PC-3 (cell line): ENCODE measurements around the gene SLC4A5. TPM values are rescaled to one million over a fixed set of nuclear protein-coding genes. Genes with fewer than 3 reads are reported as not detected.

Source experiments
- ATAC-seq: fragments of 200-7000 bp; cut with Tn5 transposase; 2 replicates; pipeline ENCODE4 v1.9.1; 2020; ENCODE audit warnings: mild to moderate bottlenecking, moderate library complexity
- BruUV-seq: library from RNA; stranded (reverse); fragments of 400-500 nt; replicated peaks from 2 replicates; lab custom pipeline; 2021; lab: Mats Ljungman, UMichigan
- CTCF ChIA-PET: fragments of 300-600 bp; sonication (Branson Sonifier 250); formaldehyde crosslinking; loops from one replicate; lab custom pipeline; 2022; ENCODE audit warnings: antibody characterized with exemption; lab: Charles Lee
- POLR2A ChIA-PET: fragments of 300-600 bp; sonication (Branson Sonifier 250); formaldehyde crosslinking; loops from one replicate; lab custom pipeline; 2022; ENCODE audit warnings: antibody characterized with exemption; ENCODE audit not compliant: unreplicated experiment; lab: Charles Lee
- DNase-seq: peaks from one replicate; pipeline ENCODE4 v3.0.0-alpha.2; 2015
- H2AFZ ChIP-seq: fragments of 300-600 bp; sonication (generic); 2 replicates; pipeline ENCODE4 v1.6.0; 2016; ENCODE audit warnings: antibody characterized with exemption, low read length
- H3F3A ChIP-seq: fragments of 300-600 bp; sonication (generic); one replicate; pipeline ENCODE4 v1.6.0; 2017; ENCODE audit warnings: antibody characterized with exemption, low read length, control low read depth, mild to moderate bottlenecking; ENCODE audit not compliant: unreplicated experiment
- H3K27ac ChIP-seq: fragments of 300-600 bp; sonication (generic); 2 replicates; pipeline ENCODE4 v1.5.1; 2016; ENCODE audit warnings: mild to moderate bottlenecking, low read length
- H3K27me3 ChIP-seq: fragments of 300-600 bp; sonication (generic); 2 replicates; pipeline ENCODE4 v1.6.1; 2016; ENCODE audit warnings: low read length, mixed read lengths
- H3K36me3 ChIP-seq: fragments of 300-600 bp; sonication (generic); 2 replicates; pipeline ENCODE4 v1.6.1; 2016; ENCODE audit warnings: low read depth, mixed run types, low read length, mixed read lengths
- H3K4me1 ChIP-seq: fragments of 300-600 bp; sonication (generic); 2 replicates; pipeline ENCODE4 v1.5.1; 2016; ENCODE audit warnings: low read length; ENCODE audit not compliant: insufficient read depth
- H3K4me2 ChIP-seq: fragments of 300-600 bp; sonication (generic); 2 replicates; pipeline ENCODE4 v1.6.0; 2016; ENCODE audit warnings: low read length
- H3K4me3 ChIP-seq: fragments of 300-600 bp; sonication (generic); 2 replicates; pipeline ENCODE4 v1.5.1; 2016; ENCODE audit warnings: mild to moderate bottlenecking, low read length, mixed read lengths
- H3K79me2 ChIP-seq: fragments of 300-600 bp; sonication (generic); 2 replicates; pipeline ENCODE4 v1.6.1; 2017; ENCODE audit warnings: low read length, mixed read lengths
- H3K9ac ChIP-seq: fragments of 300-600 bp; sonication (generic); 2 replicates; pipeline ENCODE4 v1.6.0; 2016; ENCODE audit warnings: mild to moderate bottlenecking, low read length
- H3K9me2 ChIP-seq: fragments of 300-600 bp; sonication (generic); replicated peaks from 2 replicates; pipeline ENCODE4 v1.6.1; 2016; ENCODE audit warnings: mixed run types, low read length, mixed read lengths
- H3K9me3 ChIP-seq: fragments of 300-600 bp; sonication (generic); 2 replicates; pipeline ENCODE4 v1.6.1; 2016; ENCODE audit warnings: low read length, mixed read lengths
- H4K20me1 ChIP-seq: fragments of 300-600 bp; sonication (generic); 2 replicates; pipeline ENCODE4 v1.6.1; 2016; ENCODE audit warnings: low read length, mixed read lengths
- CTCF ChIP-seq: fragments of 300-600 bp; sonication (generic); conservative IDR thresholded peaks from 2 replicates; pipeline ENCODE4 v1.5.1; 2017; ENCODE audit warnings: antibody characterized with exemption, low read depth, mild to moderate bottlenecking, low read length
- EZH2 ChIP-seq: fragments of 300-600 bp; sonication (generic); IDR thresholded peaks from one replicate; pipeline ENCODE4 v1.6.1; 2017; ENCODE audit warnings: antibody characterized with exemption, mild to moderate bottlenecking, low read length; ENCODE audit not compliant: unreplicated experiment
- EZH2phosphoT487 ChIP-seq: fragments of 300-600 bp; sonication (generic); IDR thresholded peaks from 2 replicates; pipeline ENCODE4 v1.6.1; 2018; ENCODE audit warnings: mild to moderate bottlenecking, antibody characterized with exemption, low read length, borderline replicate concordance
- intact Hi-C: fragments of 100-400 bp; cut with micrococcal nuclease; formaldehyde crosslinking; loops from 2 replicates; pipeline ENCODE4 v1.9.0; 2023
- total RNA-seq: library from RNA; depleted of rRNA; stranded (reverse); fragments of >200 nt; gene quantifications from 2 replicates; pipeline ENCODE4 v1.2.3, GENCODE V29; 2014

SLC4A5 gene
- total RNA-seq, 1 experiment from 2014 or later: 2.4 TPM

- H3K27me3 ChIP-seq: no peaks in the 10 kb centered on the region
- H3K4me2 ChIP-seq: no peak within 1 kb of the TSS
- ChIA-PET POLR2A (no interaction called here), CTCF (no interaction called here)
- H3K9ac ChIP-seq: no peak within 1 kb of the TSS
- H3K9me3 ChIP-seq: no peaks in the 10 kb centered on the region
- no peaks in the 10 kb centered on the region for H3K9me2 ChIP-seq
- peaks cover 8% of the 10 kb centered on the region; the same call in 1 of the 2 replicates for H3K36me3 ChIP-seq
- no peak for DNase-seq
- no peaks in the 10 kb centered on the region for H3F3A ChIP-seq
- H3K4me1 ChIP-seq: 0 out of 2 replicates have a peak, but pooled peaks cover 5% of the 10 kb centered on the region
- no TSS peak for BruUV-seq
- no peak within 1 kb of the TSS for H2AFZ ChIP-seq
- no peak within 1 kb of the TSS for H3K4me3 ChIP-seq
- H3K79me2 ChIP-seq: peaks cover 38% of the 10 kb centered on the region
- no peaks in the 10 kb centered on the region for H4K20me1 ChIP-seq
- TF ChIP-seq EZH2phosphoT487 (no peak), EZH2 (no peak), CTCF (no peak)
- intact Hi-C loops: no loop called here
- ATAC-seq: no peak
- H3K27ac ChIP-seq: no peak within 1 kb of the TSS
These were observed 36.9 kb upstream of the SLC4A5 start, which contains the start of gene DCTN1 for GRCh38 chr2:74379851-74380789. DCTN1 (minus strand) TSS chr2:74380311; CDS start chr2:74380037, 274 bp downstream.

GRCh38 chr2:74378007-74378406, 34.8 kb upstream of the SLC4A5 start:
- no peaks in the 10 kb centered on the region for H3F3A ChIP-seq
- H3K9me2 ChIP-seq: no peaks in the 10 kb centered on the region
- POLR2A ChIA-PET: no interaction called here
- H3K9me3 ChIP-seq: no peaks in the 10 kb centered on the region
- no peak overlapping the region for H3K4me2 ChIP-seq
- CTCF ChIA-PET: no interaction called here
- H2AFZ ChIP-seq: no peak overlapping the region
- no peaks in the 10 kb centered on the region for H3K4me1 ChIP-seq
- no peak overlapping the region for H3K27ac ChIP-seq
- TF ChIP-seq EZH2phosphoT487 (no peak), CTCF (no peak), EZH2 (no peak)
- H3K9ac ChIP-seq: no peak overlapping the region
- no peaks in the 10 kb centered on the region for H4K20me1 ChIP-seq
- H3K27me3 ChIP-seq: no peaks in the 10 kb centered on the region
- ATAC-seq: no peak
- no peak overlapping the region for H3K4me3 ChIP-seq
- H3K79me2 ChIP-seq: peaks cover 28% of the 10 kb centered on the region
- DNase-seq: no peak
- peaks cover 8% of the 10 kb centered on the region; the same call in 1 of the 2 replicates for H3K36me3 ChIP-seq
- no TSS peak for BruUV-seq
- intact Hi-C loops: no loop called here

- Histone ChIP-seq H3K36me3 (peaks cover 6% of the 10 kb centered on the region; the same call in 1 of the 2 replicates), H3K4me2 (no peak overlapping the region), H3K27me3 (no peaks in the 10 kb centered on the region), H3K79me2 (peaks cover 11% of the 10 kb centered on the region), H2AFZ (no peak overlapping the region), H3K4me1 (no peaks in the 10 kb centered on the region), H3K4me3 (no peak overlapping the region), H3K27ac (no peak overlapping the region), H3K9ac (no peak overlapping the region), H3K9me3 (no peaks in the 10 kb centered on the region), H3K9me2 (no peaks in the 10 kb centered on the region), H3F3A (no peaks in the 10 kb centered on the region), H4K20me1 (no peaks in the 10 kb centered on the region)
- ATAC-seq (no peak), DNase-seq (no peak)
- ChIA-PET CTCF (no interaction called here), POLR2A (no interaction called here)
- no TSS peak for BruUV-seq
- intact Hi-C loops: no loop called here
- TF ChIP-seq EZH2 (no peak), CTCF (no peak), EZH2phosphoT487 (no peak)
These were observed 32.6 kb upstream of the SLC4A5 start for GRCh38 chr2:74375838-74376237.
